Measurements from ENCODE around the gene IRAK1. TPM values are rescaled to one million over a fixed set of nuclear protein-coding genes. Genes with fewer than 3 reads are reported as not detected.

The IRAK1 gene
- polyA plus RNA-seq, 3 donors: 53.8 to 92.1 (median 68.1) TPM

GRCh38 chrX:153967536-153968224 is 52.0 kb downstream of the IRAK1 start:
- no peak overlapping the region for H3K27ac ChIP-seq (ENCODE audit: low read depth, low read length)
- 36 to 59% (median 45%) methylated on average over 13 to 16 of the region's 16 CpGs for WGBS, 3 donors

- no peak overlapping the region for H3K27ac ChIP-seq (ENCODE audit: low read depth, low read length)
- 60 to 75% (median 64%) methylated on average over 9 to 14 of the region's 14 CpGs for WGBS, 3 donors
Observed at GRCh38 chrX:153966841-153967535, 52.7 kb downstream of the IRAK1 start.

GRCh38 chrX:153966283-153966688 is 53.4 kb downstream of the IRAK1 start:
- no peak overlapping the region for H3K27ac ChIP-seq (ENCODE audit: low read depth, low read length)
- WGBS, 3 donors: 37 to 74% (median 69%) methylated on average over 14 to 15 of the region's 15 CpGs

- 52 to 79% (median 74%) methylated on average over 2 to 5 of the region's 5 CpGs for WGBS, 3 donors
- H3K27ac ChIP-seq (ENCODE audit: low read depth, low read length): no peak overlapping the region
Observed at GRCh38 chrX:153965406-153965805, 54.3 kb downstream of the IRAK1 start.

- no peak overlapping the region for H3K27ac ChIP-seq (ENCODE audit: low read depth, low read length)
- WGBS, 3 donors: 88 to 93% (median 92%) methylated on average over 12 to 14 of the region's 14 CpGs
Observed at GRCh38 chrX:153964105-153964504, 55.6 kb downstream of the IRAK1 start.

GRCh38 chrX:153963546-153963945 is 56.2 kb downstream of the IRAK1 start:
- WGBS, 3 donors: 92 to 93% (median 92%) methylated on average over 7 to 12 of the region's 12 CpGs
- no peak overlapping the region for H3K27ac ChIP-seq (ENCODE audit: low read depth, low read length)

GRCh38 chrX:153961292-153961691 is 58.4 kb downstream of the IRAK1 start:
- 88 to 95% (median 92%) methylated on average over 9 to 11 of the region's 11 CpGs for WGBS, 3 donors
- no peak overlapping the region for H3K27ac ChIP-seq (ENCODE audit: low read depth, low read length)

- 83 to 94% (median 93%) methylated on average over 22 of the region's 22 CpGs for WGBS, 3 donors
- H3K27ac ChIP-seq (ENCODE audit: low read depth, low read length): no peak overlapping the region
Observed at GRCh38 chrX:153960786-153961185, 58.9 kb downstream of the IRAK1 start.

Other genes with a start within 250 kb of the IRAK1 start
- gene SRPK3, start 238.9 kb downstream of the IRAK1 start, polyA plus RNA-seq: under 1 TPM; 0.23 to 0.67 (median 0.30) TPM
- gene IDH3G, start 225.5 kb downstream of the IRAK1 start, polyA plus RNA-seq: 10 to 100 TPM; 34.9 to 81.0 (median 51.6) TPM
- gene SSR4, start 225.2 kb downstream of the IRAK1 start, polyA plus RNA-seq: 100 to 1,000 TPM; 283 to 679 (median 378) TPM
- gene PDZD4, start 189.4 kb downstream of the IRAK1 start, polyA plus RNA-seq: 1 to 10 TPM; 1.5 to 2.7 (median 2.1) TPM
- gene L1CAM, start 133.7 kb downstream of the IRAK1 start, polyA plus RNA-seq: 1 to 10 TPM; 1.3 to 1.8 (median 1.5) TPM
- gene AVPR2, start 115.2 kb downstream of the IRAK1 start, polyA plus RNA-seq: 1 to 10 TPM; 1.3 to 7.1 (median 5.9) TPM
- 100 to 1,000 TPM in 1 of 3 donors, 10 to 100 TPM in 1, 1 to 10 TPM in 1; 9.9 to 106 (median 43.6) TPM for gene ARHGAP4, start 93.6 kb downstream of the IRAK1 start, polyA plus RNA-seq
- gene NAA10, start 84.9 kb downstream of the IRAK1 start, polyA plus RNA-seq: 100 to 1,000 TPM in 1 of 3 donors, 10 to 100 TPM in 2; 68.6 to 169 (median 98.6) TPM
- 10 to 100 TPM in 2 of 3 donors, 1 to 10 TPM in 1; 2.9 to 19.3 (median 18.4) TPM for gene RENBP, start 75.3 kb downstream of the IRAK1 start, polyA plus RNA-seq
- gene HCFC1, start 48.1 kb downstream of the IRAK1 start, polyA plus RNA-seq: 10 to 100 TPM in 2 of 3 donors, 1 to 10 TPM in 1; 9.5 to 20.2 (median 13.7) TPM
- gene TMEM187, start 47.1 kb downstream of the IRAK1 start, polyA plus RNA-seq: 10 to 100 TPM in 1 of 3 donors, 1 to 10 TPM in 2; 3.3 to 14.3 (median 5.8) TPM
- 10 to 100 TPM in 2 of 3 donors, 1 to 10 TPM in 1; 7.6 to 15.5 (median 13.3) TPM for gene MECP2, start 77.8 kb upstream of the IRAK1 start, polyA plus RNA-seq
- not detected for gene OPN1LW, start 124.3 kb upstream of the IRAK1 start, polyA plus RNA-seq
- not detected for gene OPN1MW, start 162.7 kb upstream of the IRAK1 start, polyA plus RNA-seq
- gene OPN1MW2, start 199.9 kb upstream of the IRAK1 start, polyA plus RNA-seq: not detected
- gene OPN1MW3, start 237.7 kb upstream of the IRAK1 start, polyA plus RNA-seq: not detected